HG02763 (cell line): ENCODE data around the gene NLGN1.
"Not testable (repeated sequence)": the region's sequence is repeated elsewhere in the genome, so short reads cannot be mapped to it uniquely, and the experiment has no call there.

Experiments
- ATAC-seq: cut with Tn5 transposase; IDR thresholded peaks from one replicate; pipeline ENCODE4 v1.9.1; 2021; ENCODE audit warnings: mild to moderate bottlenecking, moderate library complexity; ENCODE audit not compliant: unreplicated experiment

NLGN1 gene

DNA sequence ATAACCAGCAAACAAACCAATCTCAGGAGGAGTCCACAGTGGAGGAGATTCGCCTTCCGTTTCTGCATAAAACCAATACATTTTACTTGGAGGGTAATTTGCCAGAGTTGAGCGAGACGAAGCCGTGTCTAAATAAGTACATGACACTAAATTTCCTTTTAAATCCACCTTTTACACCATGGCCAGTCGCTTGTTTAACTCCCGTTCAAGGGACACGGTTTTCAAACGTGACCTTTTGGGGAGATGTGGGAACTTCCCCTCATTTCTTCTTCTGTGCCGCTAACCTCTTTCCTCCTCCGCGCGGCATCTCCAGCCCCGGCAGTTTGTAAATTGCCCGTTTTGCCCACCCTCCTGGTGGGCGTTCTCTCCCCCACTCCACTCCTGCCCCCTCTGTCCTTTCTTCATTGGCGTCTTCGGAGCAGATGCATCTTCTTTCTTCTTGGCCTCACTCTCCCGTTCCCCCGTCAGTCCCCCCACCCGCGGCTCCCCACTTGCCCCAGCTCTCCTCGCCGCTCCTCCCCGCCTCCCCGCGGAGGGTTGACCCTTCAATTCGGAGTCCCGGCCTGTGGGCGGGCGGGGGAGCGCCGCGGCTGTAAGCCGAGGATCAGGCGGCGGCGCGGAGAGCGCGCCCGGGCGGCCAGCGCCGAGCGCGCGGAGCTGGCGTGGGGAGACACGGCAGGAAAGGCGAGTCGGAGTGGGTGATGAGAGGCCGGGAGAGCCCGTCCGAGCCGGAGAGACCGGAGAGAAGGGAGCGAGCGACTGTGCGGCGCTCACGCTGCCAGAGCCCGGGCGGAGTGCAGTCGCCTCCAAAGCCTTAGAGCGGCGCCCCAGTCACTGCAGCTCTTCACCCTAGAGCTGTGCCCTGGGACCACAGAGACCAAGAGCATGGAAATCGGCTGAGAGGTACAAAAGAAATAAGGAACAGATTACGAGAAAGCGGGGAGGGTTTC, at the start of gene NLGN1:
Gene NLGN1 (plus strand): TSS at position 584 of the 950 bp plus-strand sequence.
- no peak for ATAC-seq

DNA sequence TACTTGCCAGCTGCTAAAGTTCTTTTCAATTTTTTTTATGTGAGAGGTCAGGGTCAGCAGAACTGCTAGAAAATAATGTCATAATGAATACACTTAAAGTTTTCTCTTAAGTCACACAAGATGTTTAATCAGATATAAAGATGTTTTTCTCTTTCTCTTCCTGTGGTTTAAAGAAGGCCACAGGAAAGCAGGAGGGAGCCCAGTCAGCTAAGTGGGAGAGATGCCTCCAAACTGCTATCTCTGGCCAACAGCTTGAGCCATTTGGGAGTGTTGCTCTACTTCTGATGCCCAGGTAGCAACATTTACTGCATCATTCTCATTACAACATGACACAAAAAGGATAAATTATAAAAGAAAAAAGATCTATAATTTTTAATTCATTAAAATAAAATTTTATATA, 45.7 kb upstream of the NLGN1 start:
- ATAC-seq = no peak

DNA sequence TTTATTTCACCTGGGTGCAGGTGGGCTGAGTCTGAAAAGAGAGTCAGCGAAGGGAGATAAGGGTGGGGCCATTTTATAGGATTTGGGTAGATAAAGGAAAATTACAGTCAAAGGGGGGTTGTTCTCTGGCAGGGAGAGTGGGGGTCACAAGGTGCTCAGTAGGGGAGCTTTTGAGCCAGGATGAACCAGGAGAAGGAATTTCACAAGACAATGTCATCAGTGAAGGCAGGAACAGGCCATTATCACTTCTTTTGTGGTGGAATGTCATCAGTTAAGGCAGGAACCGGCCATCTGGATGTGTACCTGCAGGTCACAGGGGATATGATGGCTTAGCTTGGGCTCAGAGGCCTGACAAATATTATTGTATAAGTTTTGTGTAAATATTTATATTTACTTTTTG, 44.4 kb upstream of the NLGN1 start:
- not testable (repeated sequence) for ATAC-seq

DNA sequence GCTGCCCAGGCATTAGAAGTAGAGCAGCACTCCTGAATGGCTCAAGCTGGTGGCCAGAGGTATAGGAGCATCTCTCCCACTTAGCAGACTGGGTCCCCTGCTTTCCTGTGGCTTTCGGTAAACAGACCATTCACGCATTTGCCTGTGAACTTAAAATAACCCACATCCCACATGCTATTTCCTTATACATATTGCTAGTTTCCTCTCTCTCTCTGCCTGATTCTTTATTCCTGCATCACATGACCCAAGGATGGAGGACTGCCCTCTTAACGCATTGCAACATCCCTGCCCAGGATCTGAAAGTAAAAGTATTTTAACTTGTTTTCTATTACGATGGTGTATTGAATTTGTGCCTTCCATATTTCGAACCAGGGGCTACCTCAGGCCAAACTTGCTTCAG, 43.4 kb upstream of the NLGN1 start:
- ATAC-seq = no peak

- ATAC-seq = no peak
Observed at GRCh38 chr3:173371848-173372487, 25.6 kb upstream of the NLGN1 start.

DNA sequence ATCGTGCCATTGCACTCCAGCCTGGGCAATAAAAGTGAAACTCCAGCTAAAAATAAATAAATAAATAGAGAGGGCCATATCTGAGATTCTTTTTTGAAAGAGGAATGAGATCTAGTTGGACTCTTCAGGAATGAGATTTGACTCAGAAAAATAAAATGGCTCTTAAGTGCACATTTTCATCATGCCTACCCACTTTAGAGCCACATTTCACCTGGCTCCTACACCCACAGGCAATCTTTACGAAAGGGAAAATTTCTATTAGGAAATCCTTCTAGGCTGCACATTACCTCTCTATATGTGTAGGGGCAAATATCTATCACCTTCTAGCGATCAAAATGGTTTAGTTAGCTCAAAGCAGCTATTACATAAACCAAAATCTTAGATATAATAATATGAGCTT, 16.9 kb upstream of the NLGN1 start:
- ATAC-seq = no peak

DNA sequence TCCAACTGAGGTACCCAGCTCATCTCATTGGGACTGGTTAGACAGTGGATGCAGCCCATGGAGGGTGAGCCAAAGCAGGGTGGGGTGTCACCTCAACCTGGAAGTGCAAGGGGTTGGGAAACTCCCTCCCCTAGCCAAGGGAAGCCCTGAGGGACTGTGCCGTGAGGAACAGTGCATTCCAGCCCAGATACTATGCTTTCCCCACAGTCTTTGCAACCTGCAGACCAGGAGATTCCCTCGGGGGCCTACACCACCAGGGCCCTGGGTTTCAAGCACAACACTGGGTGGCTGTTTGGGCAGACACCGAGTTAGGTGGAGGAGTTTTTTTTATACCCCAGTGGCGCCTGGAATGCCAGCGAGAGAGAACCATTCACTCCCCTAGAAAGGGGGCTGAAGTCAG, 15.6 kb upstream of the NLGN1 start:
- not testable (repeated sequence) for ATAC-seq

DNA sequence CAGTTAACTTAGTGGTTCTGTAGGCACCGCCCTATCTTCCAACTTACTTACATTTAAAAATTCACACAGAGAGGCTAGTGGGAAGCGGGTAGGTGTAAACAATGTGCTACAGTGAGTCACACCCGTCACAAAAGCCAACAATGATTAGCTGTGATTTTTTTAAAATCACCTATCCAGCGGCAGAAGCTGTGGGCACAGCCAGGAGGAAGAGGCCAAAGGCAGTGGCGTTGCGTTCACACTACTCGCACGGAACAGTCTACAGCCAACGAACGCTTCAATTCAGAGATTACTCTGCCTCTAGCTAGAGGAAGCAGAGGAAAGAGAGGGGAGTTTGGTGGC, 2.5 kb upstream of the NLGN1 start:
- peak; percentile 44 for ATAC-seq

DNA sequence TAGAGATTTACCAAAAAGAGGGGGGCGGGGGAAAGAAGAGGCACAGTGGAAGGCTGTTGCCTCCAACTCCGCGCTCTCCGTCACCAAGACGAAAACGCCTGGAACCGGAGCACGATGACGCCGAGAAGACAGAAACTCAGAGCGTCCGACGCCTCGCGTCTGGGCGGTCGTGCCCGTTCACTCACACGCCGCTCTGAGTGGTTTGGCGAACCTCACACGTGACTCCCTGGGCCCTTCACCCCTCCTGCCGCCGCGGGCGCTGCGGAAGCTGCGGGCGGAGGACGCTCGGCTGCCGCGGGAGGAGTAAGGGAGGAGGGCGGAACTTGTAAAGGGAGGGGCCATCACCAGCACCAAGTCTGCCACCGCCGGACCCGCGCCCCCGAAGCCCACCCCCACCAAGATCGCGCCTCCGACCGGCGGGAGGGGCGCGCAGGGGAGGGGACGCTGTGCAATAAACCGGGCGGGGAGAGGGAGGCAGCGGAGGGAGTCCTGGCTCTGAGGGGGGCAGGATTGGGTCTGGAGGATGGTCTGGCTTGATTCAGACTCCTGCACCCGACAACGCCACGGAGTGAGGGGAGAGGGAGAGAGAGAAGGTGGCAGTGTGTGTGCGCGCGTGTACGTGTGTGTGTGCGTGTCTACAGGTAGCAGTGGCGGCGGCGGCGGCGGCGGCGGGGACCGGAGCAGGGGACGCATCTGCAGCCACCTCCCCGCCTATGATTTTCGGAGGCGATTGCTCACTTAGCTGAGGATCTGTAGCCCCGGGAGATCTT, 1.9 kb upstream of the NLGN1 start:
- ATAC-seq = peak; percentile 96

- no peak for ATAC-seq
Observed at GRCh38 chr3:173396191-173397041, 1.1 kb upstream of the NLGN1 start.

- no peak for ATAC-seq
Observed at GRCh38 chr3:173398111-173398479, 551 bp downstream of the NLGN1 start.

- ATAC-seq = no peak
Observed at GRCh38 chr3:173399044-173399443, 1.5 kb downstream of the NLGN1 start.

- no peak for ATAC-seq
Observed at GRCh38 chr3:173401369-173401768, 3.8 kb downstream of the NLGN1 start.

GRCh38 chr3:173402656-173403055, 5.1 kb downstream of the NLGN1 start:
- no peak for ATAC-seq

DNA sequence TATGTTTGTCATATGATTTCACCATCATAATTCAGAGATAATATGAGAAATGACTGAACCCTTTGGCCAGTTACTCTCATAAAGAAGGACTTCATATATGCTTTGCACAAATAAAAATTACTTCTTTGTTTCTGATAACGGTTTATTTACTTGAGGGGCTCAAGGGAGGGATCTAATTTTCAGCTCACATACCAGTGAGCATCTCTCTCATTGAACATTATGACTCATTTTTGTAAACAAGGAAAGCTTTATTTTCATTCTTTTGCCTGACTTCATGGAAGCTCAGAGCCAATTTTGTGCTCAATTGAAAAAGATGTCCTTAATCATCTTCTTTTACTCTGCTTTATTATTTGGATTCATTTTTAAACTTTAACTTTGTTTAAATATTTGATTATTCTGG, 5.8 kb downstream of the NLGN1 start:
- ATAC-seq = no peak

GRCh38 chr3:173404156-173404555, 6.6 kb downstream of the NLGN1 start:
- ATAC-seq = no peak

DNA sequence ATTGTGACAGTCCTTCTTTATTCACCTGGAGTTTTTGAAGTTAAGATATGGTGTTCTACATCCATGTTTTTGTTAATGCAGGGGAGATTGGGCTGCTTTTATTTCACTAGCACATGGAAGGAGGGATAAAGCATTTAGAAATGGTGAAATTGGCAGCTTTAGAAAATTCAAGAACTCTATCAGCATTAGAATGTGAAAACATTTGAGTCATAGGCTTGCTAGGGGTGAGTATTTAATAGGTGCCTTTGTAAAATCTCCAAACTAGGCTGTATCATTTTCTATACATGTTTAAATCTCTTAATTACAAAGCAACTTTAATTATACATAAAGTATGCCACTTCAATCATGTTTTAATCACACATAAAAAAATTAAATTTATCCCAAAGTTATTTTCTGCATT, 12.9 kb downstream of the NLGN1 start:
- ATAC-seq = no peak

- no peak for ATAC-seq
Observed at GRCh38 chr3:173410849-173411248, 13.3 kb downstream of the NLGN1 start.

DNA sequence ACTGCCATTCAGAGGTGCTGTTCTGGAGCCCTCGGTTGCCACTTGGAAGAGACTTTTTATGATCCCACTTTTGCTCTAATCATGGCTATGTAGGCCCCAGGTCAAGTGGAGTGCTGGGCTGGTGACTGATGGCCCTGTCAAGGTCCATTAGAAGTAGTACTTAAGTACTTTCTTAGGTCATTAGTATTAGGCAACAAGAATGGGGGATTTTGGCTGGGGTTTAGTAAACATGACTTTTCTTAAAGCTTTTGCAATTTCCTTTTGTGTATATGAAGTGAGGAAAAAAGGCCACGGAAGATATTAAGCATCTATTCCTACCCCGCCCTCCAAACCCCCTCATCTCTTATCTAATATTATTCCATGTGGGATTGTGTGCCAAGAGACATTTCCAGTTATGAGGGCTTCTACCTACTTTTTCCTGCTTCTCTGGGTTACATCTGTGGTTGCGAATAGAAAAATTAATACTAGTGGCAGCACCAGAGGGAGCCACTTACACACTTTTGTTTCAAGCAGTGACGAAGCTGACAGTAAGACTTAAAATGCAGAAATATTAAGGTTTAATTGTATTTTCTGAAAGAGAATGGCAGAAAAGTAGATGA, 13.9 kb downstream of the NLGN1 start:
- ATAC-seq = no peak

GRCh38 chr3:173416070-173416469, 18.5 kb downstream of the NLGN1 start:
- ATAC-seq = no peak
